Liver (tissue), 9 donors: ENCODE data around the gene COX11. TPM values are rescaled to one million over a fixed set of nuclear protein-coding genes. Genes with fewer than 3 reads are reported as not detected.

Experiments
- DNase-seq: peaks from one replicate; pipeline ENCODE4 v3.0.0-alpha.2; 2017; ENCODE audit warnings: low spot score
- H3K27ac ChIP-seq, 2 donors: one replicate each; pipeline ENCODE4 v1.7.0; 2013; ENCODE audit warnings: inconsistent platforms in 2 of 2, low read length in 2 of 2, control low read depth in 1 of 2, low read depth in 1 of 2, mild to moderate bottlenecking in 1 of 2
- H3K27me3 ChIP-seq, 4 donors: one replicate each; pipeline versions ENCODE4 v1.6.1 to v1.7.0; 2013; ENCODE audit warnings: low read length in 3 of 4, inconsistent platforms in 1 of 4, mild to moderate bottlenecking in 1 of 4, moderate library complexity in 1 of 4; ENCODE audit not compliant: control insufficient read depth in 4 of 4, insufficient read depth in 4 of 4
- H3K36me3 ChIP-seq, 4 donors: one replicate each; pipeline versions ENCODE4 v1.6.1 to v1.7.0; 2013; ENCODE audit warnings: low read length in 3 of 4, mild to moderate bottlenecking in 3 of 4, low read depth in 1 of 4, moderate library complexity in 1 of 4; ENCODE audit not compliant: control insufficient read depth in 4 of 4, insufficient read depth in 3 of 4
- H3K4me1 ChIP-seq, 4 donors: one replicate each; pipeline versions ENCODE4 v1.6.1 to v1.7.0; 2013; ENCODE audit warnings: low read length in 3 of 4, mild to moderate bottlenecking in 3 of 4, moderate library complexity in 1 of 4; ENCODE audit not compliant: control insufficient read depth in 4 of 4, insufficient read depth in 4 of 4
- H3K4me3 ChIP-seq, 3 donors: one replicate each; pipeline versions ENCODE4 v1.6.1 to v1.7.0; 2013; ENCODE audit warnings: low read length in 3 of 3, control low read depth in 1 of 3, low read depth in 1 of 3, mild to moderate bottlenecking in 1 of 3
- H3K9ac ChIP-seq, 2 donors: one replicate each; pipeline ENCODE4 v1.7.0; 2013; ENCODE audit warnings: low read length in 2 of 2, mild to moderate bottlenecking in 2 of 2, moderate library complexity in 2 of 2, control low read depth in 1 of 2, low read depth in 1 of 2
- H3K9me3 ChIP-seq, 4 donors: one replicate each; pipeline versions ENCODE4 v1.6.1 to v1.7.0; 2013; ENCODE audit warnings: low read length in 3 of 4; ENCODE audit not compliant: control insufficient read depth in 4 of 4
- CTCF ChIP-seq: fragments of 150-350 bp; IDR thresholded peaks from 2 replicates; pipeline ENCODE4 v1.5.1; 2017; ENCODE audit warnings: improper control_type of control experiment, low read depth, low read length; ENCODE audit not compliant: missing input control
- EGR1 ChIP-seq, 2 donors: IDR thresholded peaks; 2 replicates each; pipeline ENCODE4 v1.6.1; 2016 to 2018; ENCODE audit warnings: antibody characterized with exemption in 2 of 2, low read depth in 2 of 2
- FOXA1 ChIP-seq: IDR thresholded peaks from 2 replicates; pipeline ENCODE4 v1.6.1; 2016; ENCODE audit warnings: antibody characterized with exemption
- FOXA2 ChIP-seq: IDR thresholded peaks from 2 replicates; pipeline ENCODE4 v1.6.1; 2016; ENCODE audit warnings: antibody characterized with exemption
- GABPA ChIP-seq, 2 donors: IDR thresholded peaks in 1 of 2; conservative IDR thresholded peaks in 1 of 2; 2 replicates each; pipeline ENCODE4 v1.6.1; 2016; ENCODE audit warnings: antibody characterized with exemption in 2 of 2, mild to moderate bottlenecking in 1 of 2, moderate library complexity in 1 of 2
- HNF4A ChIP-seq, 2 donors: conservative IDR thresholded peaks; 2 replicates each; pipeline ENCODE4 v1.6.1; 2016; ENCODE audit warnings: antibody characterized with exemption in 2 of 2, mild to moderate bottlenecking in 2 of 2
- HNF4G ChIP-seq: IDR thresholded peaks from 2 replicates; pipeline ENCODE4 v1.6.1; 2016; ENCODE audit warnings: antibody characterized with exemption
- JUND ChIP-seq, 2 donors: IDR thresholded peaks; 2 replicates each; pipeline ENCODE4 v1.6.1; 2016; ENCODE audit warnings: antibody characterized with exemption in 2 of 2
- MAX ChIP-seq: IDR thresholded peaks from 2 replicates; pipeline ENCODE4 v1.6.1; 2016; ENCODE audit warnings: antibody characterized with exemption
- RAD21 ChIP-seq, 2 donors: IDR thresholded peaks; 2 replicates each; pipeline ENCODE4 v1.6.1; 2016; ENCODE audit warnings: antibody characterized with exemption in 2 of 2, mild to moderate bottlenecking in 2 of 2
- REST ChIP-seq: IDR thresholded peaks from 2 replicates; pipeline ENCODE4 v1.6.1; 2016; ENCODE audit warnings: antibody characterized with exemption, mild to moderate bottlenecking
- RXRA ChIP-seq, 2 donors: IDR thresholded peaks; 2 replicates each; pipeline ENCODE4 v1.6.1; 2017 to 2018; ENCODE audit warnings: antibody characterized with exemption in 2 of 2, mild to moderate bottlenecking in 1 of 2
- SP1 ChIP-seq: IDR thresholded peaks from 2 replicates; pipeline ENCODE4 v1.6.1; 2018; ENCODE audit warnings: antibody characterized with exemption, mild to moderate bottlenecking
- TAF1 ChIP-seq: conservative IDR thresholded peaks from 2 replicates; pipeline ENCODE4 v1.6.1; 2016; ENCODE audit warnings: antibody characterized with exemption, mild to moderate bottlenecking
- YY1 ChIP-seq: IDR thresholded peaks from 2 replicates; pipeline ENCODE4 v1.6.1; 2016; ENCODE audit warnings: antibody characterized with exemption, mild to moderate bottlenecking
- whole genome bisulfite sequencing: extraction: QIAGEN DNeasy Blood & Tissue Kit; methylation state at CpG from one replicate; pipeline ENCODE4 v1.1.7; 2013; 5-methylcytosine and 5-hydroxymethylcytosine counted together
- polyA plus RNA-seq, 2 donors: library from polyadenylated mRNA; stranded (reverse) in 1 of 2; unstranded in 1 of 2; fragments of 200-250 nt in 1 of 2; fragments of >200 nt in 1 of 2; fragmentation: Nextera tagmentation in 1 of 2; extraction: Ambion mirVana in 1 of 2; gene quantifications; one replicate each; pipeline versions ENCODE4 v1.2.1 to v1.2.3, GENCODE V29; 2013 to 2015
- total RNA-seq, 2 donors: library from RNA; depleted of rRNA; stranded (reverse); fragments of >200 nt; gene quantifications; one replicate each; pipeline ENCODE4 v1.2.3, GENCODE V29; 2014
- TF ChIP-seq, protein P1 (sequence below): IDR thresholded peaks from 2 replicates; pipeline ENCODE4 v1.6.1; 2016; ENCODE audit warnings: antibody characterized with exemption
- TF ChIP-seq, protein P2 (sequence below): IDR thresholded peaks from 2 replicates; pipeline ENCODE4 v1.6.1; 2016; ENCODE audit warnings: antibody characterized with exemption
- donor health status: healthy.
- donor health status: healthy.
- donor health status: healthy.
- donor health status: healthy.
- donor health status: healthy.

Gene COX11
- total and polyA plus RNA-seq, 4 donors: 29.0 to 46.7 (median 35.1) TPM

DNA sequence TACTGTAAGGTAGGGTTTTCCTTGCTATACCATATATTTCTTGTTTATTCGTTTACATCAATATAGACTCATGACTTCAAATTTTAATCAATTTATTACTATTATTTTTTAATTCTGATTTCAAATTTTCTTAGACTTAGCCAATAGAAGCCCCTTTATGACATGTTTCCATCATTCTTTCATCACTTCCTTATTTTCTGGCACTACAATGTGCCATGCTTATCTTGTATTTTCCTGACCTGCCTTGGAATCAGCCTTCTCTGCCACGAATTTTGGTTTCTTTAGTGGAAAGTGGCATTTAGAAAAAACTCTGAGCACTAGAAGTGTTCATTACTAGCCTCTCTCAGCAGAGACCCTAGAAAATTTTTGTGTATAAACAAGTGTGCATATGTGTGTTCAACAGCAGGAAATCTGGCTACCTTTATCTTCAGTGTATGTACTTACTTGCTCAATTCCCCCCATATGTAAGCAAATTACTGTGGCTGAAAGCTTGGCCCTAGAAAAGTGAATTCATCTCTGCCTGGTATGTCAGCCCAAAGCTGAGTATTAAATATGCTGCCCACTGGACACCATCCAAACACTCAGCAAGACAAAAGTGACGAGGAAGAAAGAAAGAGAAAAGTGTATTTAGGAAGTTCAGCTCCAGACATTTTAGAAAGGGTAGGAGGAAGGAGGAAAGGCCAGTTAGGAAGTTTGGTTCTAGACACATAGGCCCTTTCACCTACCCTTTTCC is 4.1 kb upstream of the COX11 start:
- no peak overlapping the region for H3K9ac ChIP-seq
- TF ChIP-seq REST: no peak
- no peak for TF ChIP-seq CTCF
- TF ChIP-seq TAF1: no peak
- TF ChIP-seq RAD21 (IDR thresholded peaks at IDR 0.05): no peak
- TF ChIP-seq FOXA2: no peak
- no peak for TF ChIP-seq HNF4G
- no peak for TF ChIP-seq EGR1 (IDR thresholded peaks at IDR 0.05; ENCODE audit: low read depth in 2 of 2)
- no peak for TF ChIP-seq GABPA (IDR thresholded peaks at IDR 0.05 in 1 of 2, conservative IDR thresholded peaks at IDR 0.05 in 1 of 2)
- TF ChIP-seq RXRA (IDR thresholded peaks at IDR 0.05): no peak
- TF ChIP-seq SP1: no peak
- no peak for TF ChIP-seq HNF4A (conservative IDR thresholded peaks at IDR 0.05)
- no peak for TF ChIP-seq YY1
- no peak for TF ChIP-seq FOXA1
- TF ChIP-seq, protein P1, sequence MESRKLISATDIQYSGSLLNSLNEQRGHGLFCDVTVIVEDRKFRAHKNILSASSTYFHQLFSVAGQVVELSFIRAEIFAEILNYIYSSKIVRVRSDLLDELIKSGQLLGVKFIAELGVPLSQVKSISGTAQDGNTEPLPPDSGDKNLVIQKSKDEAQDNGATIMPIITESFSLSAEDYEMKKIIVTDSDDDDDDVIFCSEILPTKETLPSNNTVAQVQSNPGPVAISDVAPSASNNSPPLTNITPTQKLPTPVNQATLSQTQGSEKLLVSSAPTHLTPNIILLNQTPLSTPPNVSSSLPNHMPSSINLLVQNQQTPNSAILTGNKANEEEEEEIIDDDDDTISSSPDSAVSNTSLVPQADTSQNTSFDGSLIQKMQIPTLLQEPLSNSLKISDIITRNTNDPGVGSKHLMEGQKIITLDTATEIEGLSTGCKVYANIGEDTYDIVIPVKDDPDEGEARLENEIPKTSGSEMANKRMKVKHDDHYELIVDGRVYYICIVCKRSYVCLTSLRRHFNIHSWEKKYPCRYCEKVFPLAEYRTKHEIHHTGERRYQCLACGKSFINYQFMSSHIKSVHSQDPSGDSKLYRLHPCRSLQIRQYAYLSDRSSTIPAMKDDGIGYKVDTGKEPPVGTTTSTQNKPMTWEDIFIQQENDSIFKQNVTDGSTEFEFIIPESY: no peak
- TF ChIP-seq JUND (IDR thresholded peaks at IDR 0.05): no peak
- TF ChIP-seq, protein P2, sequence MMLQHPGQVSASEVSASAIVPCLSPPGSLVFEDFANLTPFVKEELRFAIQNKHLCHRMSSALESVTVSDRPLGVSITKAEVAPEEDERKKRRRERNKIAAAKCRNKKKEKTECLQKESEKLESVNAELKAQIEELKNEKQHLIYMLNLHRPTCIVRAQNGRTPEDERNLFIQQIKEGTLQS: no peak
- no peak for TF ChIP-seq MAX
- DNase-seq: no peak
- no peaks in the 10 kb centered on the region for H3K27me3 ChIP-seq
- H3K4me3 ChIP-seq: no peak overlapping the region
- H3K9me3 ChIP-seq: no peaks in the 10 kb centered on the region
- peaks cover 2 to 19% (median 9%) of the 10 kb centered on the region in 4 donors for H3K4me1 ChIP-seq
- no peaks in the 10 kb centered on the region for H3K36me3 ChIP-seq
- 89% methylated on average over 3 of the region's 3 CpGs for WGBS
- no peak overlapping the region for H3K27ac ChIP-seq
